Measurements from ENCODE around the gene PRTN3.
"Not testable (repeated sequence)": the region's sequence is repeated elsewhere in the genome, so short reads cannot be mapped to it uniquely, and the experiment has no call there.

PRTN3 gene

GRCh38 chr19:849195-849594 is 8.4 kb downstream of the PRTN3 start:
- DNase-seq, result not testable (repeated sequence)

- no peak for DNase-seq
Observed at GRCh38 chr19:850221-850978, 9.6 kb downstream of the PRTN3 start.

GRCh38 chr19:850979-851335 is 10.2 kb downstream of the PRTN3 start:
- DNase-seq, result no peak

GRCh38 chr19:852136-853013 is 11.6 kb downstream of the PRTN3 start, which contains the start of gene ELANE:
ELANE (plus strand) TSS chr19:852303; CDS start chr19:852329, 26 bp downstream.
- no peak for DNase-seq

GRCh38 chr19:853014-853585 is 12.3 kb downstream of the PRTN3 start:
- no peak for DNase-seq

GRCh38 chr19:853614-854220 is 12.9 kb downstream of the PRTN3 start:
- not testable (repeated sequence) for DNase-seq

GRCh38 chr19:854549-854948 is 13.8 kb downstream of the PRTN3 start:
- no peak for DNase-seq

GRCh38 chr19:855142-855541 is 14.3 kb downstream of the PRTN3 start:
- no peak for DNase-seq

GRCh38 chr19:855566-856120 is 14.8 kb downstream of the PRTN3 start:
- DNase-seq, result no peak

GRCh38 chr19:858284-858683 is 17.5 kb downstream of the PRTN3 start:
- DNase-seq, result no peak

- DNase-seq, result no peak
Observed at GRCh38 chr19:858868-859843, 18.4 kb downstream of the PRTN3 start, which contains the start of gene CFD. CFD (plus strand) TSS chr19:859664; CDS start chr19:859690, 26 bp downstream.

- no peak for DNase-seq
Observed at GRCh38 chr19:861141-861755, 20.4 kb downstream of the PRTN3 start.

- DNase-seq, result peak; percentile 72
Observed at GRCh38 chr19:861756-862580, 21.2 kb downstream of the PRTN3 start.

- peak; percentile 71 for DNase-seq
Observed at GRCh38 chr19:862581-863314, 21.9 kb downstream of the PRTN3 start.

- DNase-seq, result no peak
Observed at GRCh38 chr19:863315-863620, 22.5 kb downstream of the PRTN3 start.

- no peak for DNase-seq
Observed at GRCh38 chr19:866769-867300, 26.0 kb downstream of the PRTN3 start.

- DNase-seq, result no peak
Observed at GRCh38 chr19:867301-867793, 26.5 kb downstream of the PRTN3 start.

GRCh38 chr19:867855-868457 is 27.2 kb downstream of the PRTN3 start:
- no peak for DNase-seq

Measured in activated CD4-positive, alpha-beta T cell treated with anti-CD3 and anti-CD28 coated beads, Interleukin-10, Interleukin-2, amounts not matched to agents 100 ng/mL and 50 ng/mL, durations not matched to agents 16 hours and 8 hours (primary cell).